OCI-LY7 (cell line): ENCODE data around the gene LRRC7.

Experiments
- CTCF ChIP-seq: fragments of 200-600 bp; sonication (generic); conservative IDR thresholded peaks from 2 replicates; pipeline ENCODE4 v1.5.1; 2014; ENCODE audit warnings: mild to moderate bottlenecking, antibody characterized with exemption, low read length, moderate library complexity, mixed read lengths
- EZH2phosphoT487 ChIP-seq: fragments of 200-600 bp; sonication (generic); IDR thresholded peaks from 2 replicates; pipeline ENCODE4 v1.6.1; 2018; ENCODE audit warnings: low read depth, borderline replicate concordance, mild to moderate bottlenecking, mixed run types, antibody characterized with exemption, low read length, moderate library complexity, mixed read lengths

- TF ChIP-seq CTCF (no peak), EZH2phosphoT487 (no peak)
Observed at GRCh38 chr1:69611316-69611715, 43.6 kb downstream of the LRRC7 start.
